GM12892 (cell line): ENCODE measurements around the gene ABHD17A.

Source experiments
- DNase-seq: peaks from one replicate; pipeline ENCODE4 v3.0.0; 2011; ENCODE audit not compliant: insufficient read length
- FAIRE-seq: peaks from 2 replicates; lab custom pipeline; 2011; peaks lifted over from hg19 to GRCh38; lab: Jason Lieb, UNC
- POLR2A ChIP-seq: IDR thresholded peaks from 2 replicates; pipeline ENCODE4 v1.6.1; 2011; ENCODE audit warnings: low read depth, low read length, control low read depth
- POLR2AphosphoS5 ChIP-seq: IDR thresholded peaks from 2 replicates; pipeline ENCODE4 v1.6.1; 2011; ENCODE audit warnings: low read depth, low read length, control low read depth
- TAF1 ChIP-seq: IDR thresholded peaks from 2 replicates; pipeline ENCODE4 v1.6.1; 2011; ENCODE audit warnings: low read depth, mild to moderate bottlenecking, control low read depth, low read length, borderline replicate concordance

Gene ABHD17A

DNA sequence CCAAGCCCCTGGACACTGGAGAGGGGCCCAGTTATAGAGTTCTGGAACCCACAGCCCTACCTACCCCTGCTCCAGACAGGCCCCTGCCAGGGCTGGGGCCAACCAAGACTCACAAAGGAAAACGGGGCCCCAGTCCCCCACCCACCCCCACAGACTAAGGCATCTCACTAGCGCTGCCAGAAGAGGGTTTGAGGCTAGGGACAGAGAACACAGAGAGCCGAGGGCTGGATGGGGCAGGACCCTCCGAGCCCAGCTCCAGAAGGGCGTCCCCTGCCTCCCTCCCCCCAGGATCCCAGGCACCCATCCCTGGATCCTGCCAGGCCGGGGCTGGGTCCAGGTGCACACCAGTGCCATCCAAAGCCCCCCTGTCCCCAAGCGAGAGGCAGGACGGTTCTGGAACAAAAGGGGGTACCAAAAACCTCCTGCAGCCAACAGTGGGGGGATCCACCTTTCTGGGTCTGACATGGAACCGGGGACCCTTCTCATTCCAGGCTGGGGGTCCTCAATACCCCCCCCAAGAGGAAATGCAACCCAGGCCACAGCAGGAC is 32.6 kb downstream of the ABHD17A start:
- TF ChIP-seq POLR2AphosphoS5 = no peak
- no peak for TF ChIP-seq POLR2A
- no peak for TF ChIP-seq TAF1
- FAIRE-seq = no peak
- no peak for DNase-seq

DNA sequence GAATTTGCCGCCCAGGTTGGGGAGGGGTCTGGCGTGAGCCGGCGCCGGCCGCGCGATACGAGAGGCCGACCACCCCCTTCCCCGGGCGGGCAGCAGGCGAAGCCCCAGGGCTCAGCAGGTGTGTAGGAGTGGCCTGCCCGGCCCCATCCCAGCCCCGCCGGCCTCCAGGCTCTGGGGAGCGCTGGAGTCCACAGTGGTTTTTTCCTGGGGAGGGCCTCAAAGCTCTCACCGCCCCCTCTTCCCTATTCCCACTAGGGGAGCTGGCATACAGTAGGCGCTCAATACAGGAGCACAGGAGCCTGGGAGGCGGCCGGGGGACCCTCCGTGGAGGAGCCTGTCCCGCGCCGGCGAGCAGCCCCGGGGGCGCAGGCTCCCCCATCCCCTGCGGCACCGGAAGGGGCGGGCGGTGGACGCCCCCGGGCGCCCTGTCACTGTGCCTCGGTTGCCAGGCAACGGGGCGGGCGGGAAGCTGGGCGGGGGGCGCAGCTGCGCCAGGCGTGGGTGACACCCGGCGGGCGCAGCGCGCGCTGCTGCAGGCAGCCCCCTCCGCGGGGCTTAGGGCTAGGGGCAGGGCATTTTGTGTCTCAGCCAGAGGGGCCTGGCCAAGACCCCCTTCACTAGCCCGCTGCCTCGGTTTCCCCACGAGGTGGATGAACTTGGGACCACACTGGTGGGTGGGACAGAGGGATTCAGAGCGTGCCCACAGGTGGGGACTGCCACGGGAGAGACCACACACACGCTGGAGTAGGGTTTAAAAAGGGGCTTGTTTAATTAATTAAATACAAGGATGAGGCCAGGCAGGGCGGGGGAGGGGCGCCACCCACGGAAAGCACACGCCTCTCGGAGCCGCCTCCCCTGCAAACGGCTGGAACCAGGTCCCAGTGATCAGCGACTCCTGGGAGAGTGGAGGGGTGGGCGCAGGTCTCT is 33.4 kb downstream of the ABHD17A start:
- TF ChIP-seq POLR2AphosphoS5 (no peak), TAF1 (no peak), POLR2A (no peak)
- DNase-seq (no peak), FAIRE-seq (no peak)

DNA sequence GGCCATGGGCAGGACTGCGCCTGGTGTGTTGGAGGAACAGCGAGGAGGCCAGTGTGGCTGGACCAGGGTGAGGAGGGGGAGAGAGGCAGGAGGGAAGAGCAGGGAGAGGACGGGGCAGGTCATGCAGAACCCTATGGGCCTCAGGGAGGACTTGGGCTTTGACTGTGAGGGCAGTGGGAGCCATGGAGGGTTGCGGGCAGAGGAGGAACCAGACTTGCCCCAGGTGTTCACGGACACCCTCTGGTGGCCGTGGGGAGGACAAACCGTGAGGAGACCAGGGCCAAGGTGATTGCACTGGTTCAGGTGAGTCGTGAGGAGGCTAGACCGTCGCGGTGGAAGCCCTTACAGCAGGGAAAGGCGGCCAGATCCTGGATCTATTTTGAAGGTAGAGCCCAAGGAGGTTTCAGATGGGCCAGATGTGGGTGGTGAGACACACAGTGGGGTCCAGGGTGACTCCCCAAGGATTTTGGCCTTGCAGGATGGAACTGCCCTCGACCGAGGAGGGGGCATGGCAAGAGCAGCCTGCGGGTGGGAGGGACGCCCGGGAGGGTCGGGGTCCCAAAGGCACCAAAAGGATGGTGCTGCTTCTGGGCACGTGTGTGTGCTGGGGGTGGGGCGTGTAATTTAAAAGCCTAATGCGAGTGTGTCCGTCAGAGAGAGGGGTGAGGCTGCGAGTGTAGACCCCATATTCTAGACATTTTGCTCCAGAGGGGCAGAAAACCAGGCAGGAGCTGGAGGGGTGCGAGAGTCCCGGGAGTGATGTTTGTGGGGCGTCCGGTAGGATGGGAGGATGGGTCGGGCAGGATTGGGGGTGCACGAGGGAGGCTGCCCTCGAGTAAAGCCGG is 34.3 kb downstream of the ABHD17A start:
- no peak for FAIRE-seq
- TF ChIP-seq TAF1 (no peak), POLR2A (no peak), POLR2AphosphoS5 (no peak)
- DNase-seq = no peak

DNA sequence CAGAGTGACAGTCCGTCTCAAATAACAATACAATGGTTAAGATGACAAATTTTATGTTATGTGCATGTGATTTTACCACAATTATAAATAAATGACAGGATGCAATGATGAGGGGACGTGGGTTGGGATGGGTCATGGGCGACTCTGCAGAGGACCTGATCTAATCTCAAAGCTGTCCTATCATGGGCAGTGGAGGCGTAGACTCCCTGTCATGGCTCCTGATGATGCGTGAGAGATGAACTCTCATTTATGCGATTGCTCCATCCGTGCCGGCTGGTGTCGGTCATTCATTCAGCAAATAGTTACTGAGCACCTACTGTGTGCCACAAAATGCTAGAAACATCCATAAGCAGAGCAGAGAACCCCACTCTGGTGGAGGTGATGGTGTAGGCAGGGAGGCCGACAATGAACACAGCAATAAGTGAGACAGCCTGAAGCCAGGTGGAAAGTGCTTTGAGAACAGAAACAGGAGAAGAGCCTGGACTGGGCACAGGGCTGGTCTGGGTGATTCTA is 35.4 kb downstream of the ABHD17A start:
- no peak for TF ChIP-seq POLR2AphosphoS5
- no peak for TF ChIP-seq TAF1
- no peak for TF ChIP-seq POLR2A
- DNase-seq = no peak
- FAIRE-seq = no peak

DNA sequence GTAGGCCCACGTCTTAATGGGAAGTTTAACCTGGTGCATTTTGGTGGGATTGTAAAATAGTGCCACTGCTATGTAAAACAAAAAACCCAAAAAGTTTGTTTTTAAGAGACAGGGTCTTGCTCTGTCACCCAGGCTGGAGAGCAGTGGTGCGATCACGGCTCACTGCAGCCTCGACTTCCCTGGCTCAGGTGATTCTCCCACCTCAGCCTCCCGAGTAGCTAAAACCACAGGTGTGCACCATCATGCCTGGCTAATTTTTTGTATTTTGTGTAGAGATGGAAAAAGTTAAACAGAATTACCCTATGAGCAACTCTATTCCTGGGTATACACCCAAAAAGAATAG is 36.2 kb downstream of the ABHD17A start:
- no peak for TF ChIP-seq POLR2AphosphoS5
- no peak for TF ChIP-seq POLR2A
- no peak for TF ChIP-seq TAF1
- FAIRE-seq = no peak

DNA sequence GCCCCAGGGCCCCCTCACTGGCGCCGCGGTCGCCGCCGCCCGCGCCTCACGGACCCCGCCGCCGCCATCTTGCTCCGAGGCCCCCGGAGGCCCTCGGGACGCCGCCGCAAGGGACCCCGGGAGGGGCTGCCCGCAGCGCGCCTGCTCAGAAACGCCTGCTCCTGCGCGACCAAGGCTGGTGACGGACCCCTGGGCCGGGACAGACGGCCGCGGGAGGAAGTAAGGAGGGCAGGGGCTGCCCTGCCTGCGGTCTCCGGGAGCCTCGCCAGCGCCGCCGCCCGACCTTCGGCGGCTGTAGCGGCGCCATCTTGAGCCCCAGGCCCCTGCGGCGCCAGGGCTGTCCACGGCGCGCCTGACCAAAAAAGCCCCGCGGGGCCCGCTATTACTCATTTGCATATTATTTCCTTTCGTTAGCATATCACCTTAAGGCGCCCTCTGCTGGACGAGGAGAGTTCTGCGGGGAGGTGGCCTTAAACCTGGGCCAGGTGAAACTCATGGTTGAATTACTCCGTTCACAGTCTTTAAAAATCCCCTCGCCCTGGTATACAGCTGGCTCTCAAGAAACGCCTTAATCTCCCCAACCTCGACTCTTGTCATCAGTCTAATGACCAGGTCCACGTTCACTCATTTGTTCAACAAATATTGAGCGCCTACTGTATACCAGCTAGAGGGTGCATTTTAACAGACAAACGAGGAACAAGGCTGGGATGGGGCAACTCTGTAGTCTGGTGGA is 36.7 kb downstream of the ABHD17A start, which contains the start of gene REXO1:
Gene REXO1 (minus strand): TSS at position 85 of the 733 bp plus-strand sequence. CDS start 125 bp downstream, outside the sequence.
- peak; percentile 96 for FAIRE-seq
- DNase-seq = peak; percentile 93
- TF ChIP-seq POLR2A = peak; percentile 89
- peak; percentile 71 for TF ChIP-seq POLR2AphosphoS5
- TF ChIP-seq TAF1 = peak; percentile 89

More for the DNA sequence above, 36.2 kb downstream of the ABHD17A start:
- no peak for DNase-seq

DNA sequence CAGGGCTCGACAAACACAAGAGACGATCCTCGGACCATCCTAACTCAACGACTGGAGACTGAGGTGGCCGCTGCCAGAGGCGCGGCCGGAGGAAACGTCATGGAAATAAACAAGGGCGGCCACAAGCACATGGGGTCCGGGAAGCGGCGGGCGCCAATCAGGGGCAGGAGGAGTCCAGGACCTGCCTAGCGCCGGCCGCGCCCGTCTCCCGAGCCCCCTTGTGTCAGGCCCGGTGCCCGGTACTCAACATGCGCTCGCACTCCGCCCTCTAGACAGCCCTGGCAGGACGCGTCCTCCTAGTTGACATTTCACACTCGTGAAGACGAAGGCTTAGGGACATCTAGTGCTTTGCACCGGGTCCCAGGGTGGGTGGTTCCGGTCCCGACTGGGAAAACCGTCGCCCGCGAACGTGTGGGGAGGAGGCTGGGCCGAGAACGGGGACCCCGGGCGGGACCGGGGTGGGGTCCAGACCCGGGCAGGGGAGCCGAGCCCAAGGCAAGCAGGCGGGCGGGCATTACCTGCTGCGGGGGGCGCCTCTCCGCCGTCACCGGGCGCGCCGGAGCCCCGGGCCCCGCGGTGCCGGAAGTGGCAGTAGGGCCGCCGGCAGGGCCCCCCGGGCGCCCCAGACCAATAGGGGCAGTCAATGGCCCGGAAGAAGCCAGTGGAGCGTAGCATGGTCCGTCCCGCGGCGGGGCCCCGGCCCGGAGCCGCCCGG is 37.5 kb downstream of the ABHD17A start:
- FAIRE-seq = no peak
- TF ChIP-seq POLR2A (no peak), POLR2AphosphoS5 (no peak), TAF1 (no peak)
- no peak for DNase-seq

DNA sequence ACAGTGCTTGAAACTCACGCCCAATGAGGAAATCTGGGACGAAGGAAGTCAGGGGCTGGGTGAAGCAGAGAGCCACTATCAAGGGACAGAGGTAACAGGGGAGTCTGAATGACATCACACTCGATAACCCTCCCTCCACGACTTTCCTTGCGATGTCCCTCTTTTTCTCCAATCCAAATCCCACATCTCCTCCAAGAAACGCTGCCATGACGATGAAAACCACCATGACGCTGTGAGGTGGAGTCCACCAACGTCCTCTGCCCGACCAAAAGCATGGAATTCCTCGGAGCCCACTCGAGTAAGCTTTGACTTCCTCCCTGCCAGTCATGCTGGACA is 38.0 kb downstream of the ABHD17A start:
- DNase-seq (no peak), FAIRE-seq (no peak)
- TF ChIP-seq POLR2A = no peak
- TF ChIP-seq TAF1 = no peak
- TF ChIP-seq POLR2AphosphoS5 = no peak

DNA sequence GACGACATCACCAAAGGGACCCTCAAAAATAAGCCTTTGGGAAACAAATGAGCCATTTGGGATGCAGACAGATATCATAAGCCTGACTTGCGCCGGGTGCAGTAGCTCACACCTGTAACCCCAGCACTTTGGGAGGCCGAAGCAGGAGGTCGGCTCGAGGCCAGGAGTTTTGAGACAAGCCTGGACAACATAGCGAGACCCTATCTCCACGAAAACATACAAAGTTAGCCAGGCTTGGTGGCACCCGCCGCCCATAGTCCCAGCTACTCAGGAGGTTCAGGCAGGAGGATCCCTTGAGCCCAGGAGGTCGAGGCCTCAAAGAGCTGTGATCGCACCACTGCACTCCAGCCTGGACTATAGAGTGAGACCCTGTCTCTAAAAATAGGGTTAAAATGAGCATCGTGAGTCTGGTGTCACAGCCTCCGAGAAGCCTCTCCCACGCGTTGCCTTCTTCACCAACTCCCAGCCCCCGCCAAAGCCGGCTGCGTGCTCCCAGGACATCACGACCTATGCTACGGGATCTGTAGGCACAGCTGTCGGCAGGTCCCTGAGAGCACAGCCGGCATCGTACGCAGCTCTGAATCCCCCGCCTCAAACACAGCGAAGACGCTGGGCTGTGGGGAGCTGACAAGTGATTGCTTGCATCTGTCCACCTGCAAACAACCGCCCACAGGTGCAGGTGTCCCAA is 38.6 kb downstream of the ABHD17A start:
- TF ChIP-seq POLR2A = no peak
- TF ChIP-seq POLR2AphosphoS5 = no peak
- TF ChIP-seq TAF1 = no peak
- no peak for FAIRE-seq
- DNase-seq = no peak
